Stimulated activated CD8-positive, alpha-beta memory T cell treated with anti-CD3 and anti-CD28 coated beads, Interleukin-12 subunit alpha, Interleukin-12 subunit beta, amount 100 ng/mL, for 24 hours (primary cell): ENCODE measurements around the gene LINC00237.

Experiments
- DNase-seq: peaks from one replicate; pipeline ENCODE4 v3.0.0-alpha.2; 2020; ENCODE audit errors: extremely low read depth

The LINC00237 gene

DNA sequence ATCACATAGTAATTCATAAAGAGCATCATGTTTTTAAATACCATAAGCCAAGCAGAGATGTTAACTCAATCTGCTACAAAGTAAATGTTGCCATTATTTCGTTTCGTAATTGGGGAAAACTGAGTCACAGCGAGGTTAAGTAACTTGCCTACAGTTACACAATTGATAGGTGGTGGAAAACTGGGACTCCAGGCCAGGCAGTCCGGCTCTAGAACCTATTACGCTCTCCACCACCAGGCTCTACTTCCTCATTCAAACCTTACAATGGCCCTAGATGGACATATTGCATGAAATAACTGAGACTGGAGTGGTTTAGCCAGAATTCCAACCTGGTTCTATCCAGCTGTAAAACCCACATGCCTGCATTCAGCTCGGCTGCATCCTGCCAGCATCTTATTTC, 58.2 kb downstream of the LINC00237 start:
- no peak for DNase-seq

GRCh38 chr20:21046413-21047070, 59.6 kb downstream of the LINC00237 start:
- DNase-seq: no peak
